A673 (cell line): ENCODE results near the gene PES1. TPM values are rescaled to one million over a fixed set of nuclear protein-coding genes. Genes with fewer than 3 reads are reported as not detected.
A peak's percentile ranks its signal among the peaks of the same experiment; 100 is the strongest.

ENCODE experiments used
- BruUV-seq: library from RNA; stranded (reverse); fragments of 400-500 nt; replicated peaks from 2 replicates; lab custom pipeline; 2021; lab: Mats Ljungman, UMichigan
- CTCF ChIA-PET: fragments of 300-600 bp; sonication (Branson Sonifier 250); formaldehyde crosslinking; loops from one replicate; lab custom pipeline; 2022; ENCODE audit warnings: antibody characterized with exemption; lab: Charles Lee
- POLR2A ChIA-PET: fragments of 300-600 bp; sonication (Branson Sonifier 250); formaldehyde crosslinking; loops from one replicate; lab custom pipeline; 2022; ENCODE audit warnings: antibody characterized with exemption; ENCODE audit not compliant: low non-redundant PET; lab: Charles Lee
- DNase-seq: peaks from one replicate; pipeline ENCODE4 v3.0.0-alpha.2; 2015; ENCODE audit warnings: low spot score
- H3K27ac ChIP-seq: fragments of 200-600 bp; sonication (generic); 2 replicates; pipeline ENCODE4 v1.5.1; 2016; ENCODE audit warnings: mixed run types, low read depth, mild to moderate bottlenecking, mixed read lengths, antibody characterized with exemption, low read length; ENCODE audit not compliant: poor library complexity, severe bottlenecking
- H3K27me3 ChIP-seq: fragments of 200-600 bp; sonication (generic); replicated peaks from 2 replicates; pipeline ENCODE4 v1.6.1; 2017; ENCODE audit warnings: mixed run types, low read depth, mild to moderate bottlenecking, mixed read lengths, antibody characterized with exemption, low read length; ENCODE audit not compliant: insufficient read depth, poor library complexity
- H3K36me3 ChIP-seq: fragments of 200-600 bp; sonication (generic); 2 replicates; pipeline ENCODE4 v1.6.1; 2016; ENCODE audit warnings: mixed run types, mild to moderate bottlenecking, mixed read lengths, antibody characterized with exemption, low read length; ENCODE audit not compliant: insufficient read depth, poor library complexity, severe bottlenecking
- H3K4me1 ChIP-seq: fragments of 200-600 bp; sonication (generic); 2 replicates; pipeline ENCODE4 v1.6.1; 2017; ENCODE audit warnings: mixed run types, mild to moderate bottlenecking, mixed read lengths, antibody characterized with exemption, low read length; ENCODE audit not compliant: insufficient read depth, poor library complexity, severe bottlenecking
- H3K4me3 ChIP-seq: fragments of 200-600 bp; sonication (generic); 2 replicates; pipeline ENCODE4 v1.5.1; 2016; ENCODE audit warnings: low read depth, mixed run types, mild to moderate bottlenecking, mixed read lengths, low read length; ENCODE audit not compliant: poor library complexity, severe bottlenecking
- H3K9me3 ChIP-seq: fragments of 200-600 bp; sonication (generic); 2 replicates; pipeline ENCODE4 v1.6.1; 2016; ENCODE audit warnings: mixed run types, low read depth, mild to moderate bottlenecking, mixed read lengths, antibody characterized with exemption, low read length; ENCODE audit not compliant: poor library complexity, severe bottlenecking
- CTCF ChIP-seq: fragments of 300-800, 200-600 bp; sonication (generic); conservative IDR thresholded peaks from 2 replicates; pipeline ENCODE4 v1.5.1; 2017; ENCODE audit warnings: low read depth, mild to moderate bottlenecking, antibody characterized with exemption, low read length, moderate library complexity, mixed read lengths
- EZH2 ChIP-seq: fragments of 200-600 bp; sonication (generic); IDR thresholded peaks from 2 replicates; pipeline ENCODE4 v1.6.1; 2017; ENCODE audit warnings: borderline replicate concordance, low read depth, mild to moderate bottlenecking, mixed read lengths, antibody characterized with exemption, low read length; ENCODE audit not compliant: poor library complexity, severe bottlenecking
- intact Hi-C: fragments of 100-400 bp; cut with micrococcal nuclease; formaldehyde crosslinking; loops from one replicate; pipeline ENCODE4 v1.10.0; 2022; ENCODE audit not compliant: unreplicated experiment
- total RNA-seq: library from RNA; stranded (reverse); gene quantifications from 2 replicates; pipeline ENCODE4 v1.2.3, GENCODE V29; 2021

Gene PES1
- total RNA-seq, 1 experiment from 2014 or later = 175 TPM

GRCh38 chr22:30637701-30638114 is 46.0 kb upstream of the PES1 start:
- Histone ChIP-seq H3K4me3 (no peak overlapping the region), H3K36me3 (no peaks in the 10 kb centered on the region), H3K9me3 (no peaks in the 10 kb centered on the region), H3K27me3 (no peaks in the 10 kb centered on the region), H3K4me1 (peaks cover 16% of the 10 kb centered on the region), H3K27ac (no peak overlapping the region)
- intact Hi-C loops = no loop called here
- no TSS peak for BruUV-seq
- DNase-seq = no peak
- ChIA-PET POLR2A (no interaction called here), CTCF (no interaction called here)
- no peak for TF ChIP-seq EZH2
- no peak for TF ChIP-seq CTCF

GRCh38 chr22:30636226-30637077 is 44.7 kb upstream of the PES1 start:
- H3K27ac ChIP-seq = no peak overlapping the region
- POLR2A ChIA-PET = interaction anchor here (0.5 kb wide), 1 partner anchor 732 kb away, joined by 4 read pairs; no protein-coding TSS in a partner anchor
- no peak for DNase-seq

More at GRCh38 chr22:30636226-30637077, 44.7 kb upstream of the PES1 start:
- peak overlapping the region; percentile 63 for H3K4me3 ChIP-seq
- CTCF ChIA-PET = interaction anchor here (0.6 to 3.6 kb wide), 3 partner anchors 30 to 127 kb away, joined by 3 to 32 read pairs (median 3); no protein-coding TSS in a partner anchor
- no peaks in the 10 kb centered on the region for H3K9me3 ChIP-seq
- TF ChIP-seq CTCF (no peak), EZH2 (no peak)
- peaks cover 16% of the 10 kb centered on the region for H3K4me1 ChIP-seq
- no peaks in the 10 kb centered on the region for H3K36me3 ChIP-seq
- no TSS peak for BruUV-seq
- intact Hi-C loops = no loop called here
- H3K27me3 ChIP-seq = no peaks in the 10 kb centered on the region
